HS-5 (cell line): ENCODE measurements around the gene FANCC.

ENCODE experiments used
- DNase-seq: peaks from one replicate; pipeline ENCODE4 v3.0.0-alpha.2; 2012; ENCODE audit warnings: low read depth

The FANCC gene

DNA sequence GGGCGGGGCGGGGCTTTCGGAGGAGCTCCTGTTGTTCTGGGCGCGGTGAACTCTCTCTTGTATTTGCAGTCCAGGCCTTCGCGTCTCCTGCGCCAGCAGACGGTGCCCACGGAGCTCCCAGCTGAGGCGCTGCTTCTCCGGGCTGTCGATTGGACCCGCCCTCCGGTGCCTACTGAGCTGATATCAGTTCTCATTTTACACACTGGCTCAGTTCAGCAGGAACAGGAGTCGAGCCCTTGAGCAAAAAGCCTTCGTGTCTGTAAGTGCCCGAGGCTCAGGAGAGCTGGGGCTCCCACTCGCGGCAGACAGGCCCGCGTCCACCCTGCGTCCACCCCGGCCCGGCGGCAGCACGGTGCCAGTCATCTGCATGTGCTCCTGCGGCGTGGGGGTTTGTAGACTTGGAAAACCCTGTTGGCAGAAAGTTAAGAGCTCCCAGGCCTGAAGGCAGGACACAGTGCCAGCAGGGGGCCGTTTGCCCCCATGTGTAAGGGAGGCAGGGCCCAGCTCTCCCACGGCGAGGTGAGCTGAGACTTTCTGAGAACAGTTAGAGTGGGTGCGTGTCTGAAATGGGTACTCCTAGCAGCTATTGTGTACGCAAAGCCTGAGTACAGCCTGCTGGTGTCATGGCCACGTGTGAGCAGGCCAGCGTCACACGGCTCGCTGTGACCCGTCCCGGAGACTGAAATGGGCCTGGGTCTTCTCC, 231.5 kb downstream of the FANCC start:
- no peak for DNase-seq

DNA sequence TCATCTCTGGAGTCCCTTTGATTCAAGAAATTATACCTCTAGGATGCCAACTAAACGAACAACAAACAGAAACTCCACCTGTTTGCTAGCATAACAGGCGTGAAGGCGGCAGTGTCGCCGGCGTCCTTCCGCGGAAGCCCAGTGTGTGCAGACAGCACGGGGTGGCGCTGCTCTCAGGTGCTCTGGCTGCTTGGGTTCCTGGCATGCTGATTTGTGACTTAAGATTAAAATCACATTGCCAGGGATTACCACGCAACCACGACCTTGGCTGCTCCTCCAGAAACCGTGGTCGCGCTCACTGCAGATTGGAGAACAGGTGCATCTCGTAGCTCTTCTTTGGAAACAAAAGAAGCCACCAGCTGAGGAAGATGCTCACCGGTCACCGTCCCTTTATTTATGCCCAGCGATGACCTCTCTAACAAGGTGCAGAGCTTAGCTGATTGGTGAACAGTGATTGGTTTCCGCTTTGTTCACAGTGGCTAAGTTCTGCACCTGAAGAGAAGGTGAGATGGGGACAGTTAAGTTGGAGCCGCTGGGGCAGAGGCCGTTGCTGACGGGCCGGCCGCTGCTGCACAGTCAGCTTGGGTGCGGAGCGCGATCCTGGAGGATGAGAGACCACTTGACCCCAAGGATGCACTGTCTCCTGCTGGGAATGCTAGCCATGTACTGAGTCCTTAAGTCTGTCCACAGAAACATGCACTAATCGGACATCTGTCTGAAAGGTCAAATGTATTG, 232.3 kb downstream of the FANCC start:
- DNase-seq: no peak

DNA sequence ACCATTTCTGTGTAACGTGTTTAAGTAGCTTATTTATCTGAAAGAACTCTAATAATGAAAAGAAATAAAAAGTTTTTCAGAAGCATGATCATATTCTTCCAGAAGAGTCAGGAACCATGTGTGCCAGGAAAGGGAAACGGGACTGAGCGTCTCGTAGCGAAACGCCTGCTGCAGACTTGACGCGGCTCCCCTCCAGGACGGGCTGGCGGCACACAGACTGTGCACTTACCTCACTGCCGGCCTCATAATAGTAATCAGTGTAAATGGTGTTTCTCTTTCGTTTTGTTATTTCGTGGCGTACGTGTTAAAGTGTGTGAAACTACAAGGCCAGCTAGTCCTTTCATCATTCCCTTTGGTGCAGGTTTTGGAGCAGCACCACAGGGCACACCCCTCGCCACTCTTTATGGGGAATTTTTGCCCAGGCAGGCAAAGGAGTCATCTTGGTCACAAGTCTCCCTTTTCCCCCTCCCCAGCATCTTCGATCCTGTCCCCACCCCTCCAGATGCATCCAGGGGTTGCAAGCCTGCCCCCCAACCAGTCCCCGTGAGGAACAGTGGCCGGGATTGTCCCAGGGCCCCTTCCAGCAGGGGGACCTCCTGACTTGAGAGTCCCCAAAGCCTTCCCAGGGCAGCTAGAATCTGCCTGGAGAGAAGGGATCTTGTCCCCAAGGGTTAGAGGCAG, 233.1 kb downstream of the FANCC start:
- DNase-seq: no peak

DNA sequence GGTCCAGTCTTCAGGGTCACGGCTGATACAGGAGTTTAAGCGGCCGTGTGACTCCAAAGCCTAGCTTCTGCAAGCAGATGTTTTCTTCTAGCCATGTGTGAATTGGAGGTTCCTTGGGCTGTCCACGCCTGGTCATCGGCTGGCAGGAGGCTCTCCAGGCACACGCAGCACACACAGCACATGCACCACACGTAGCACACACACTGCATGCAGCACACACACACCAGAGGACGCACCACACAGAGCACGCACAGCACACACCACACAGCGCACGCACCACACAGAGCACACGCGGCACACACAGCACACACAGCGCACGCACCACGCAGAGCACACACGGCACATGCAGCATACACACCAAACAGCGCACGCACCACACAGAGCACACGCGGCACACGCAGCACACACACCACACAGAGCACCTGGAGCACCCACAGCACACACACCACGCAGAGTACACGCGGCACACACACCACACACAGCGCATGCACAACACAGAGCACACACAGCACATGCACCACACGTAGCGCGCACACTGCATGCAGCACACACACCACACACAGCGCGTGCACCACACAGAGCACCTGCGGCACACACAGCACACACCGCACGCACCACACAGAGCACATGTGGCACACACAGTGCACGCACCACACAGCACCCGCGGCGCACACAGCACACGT, 234.3 kb downstream of the FANCC start:
- no peak for DNase-seq

DNA sequence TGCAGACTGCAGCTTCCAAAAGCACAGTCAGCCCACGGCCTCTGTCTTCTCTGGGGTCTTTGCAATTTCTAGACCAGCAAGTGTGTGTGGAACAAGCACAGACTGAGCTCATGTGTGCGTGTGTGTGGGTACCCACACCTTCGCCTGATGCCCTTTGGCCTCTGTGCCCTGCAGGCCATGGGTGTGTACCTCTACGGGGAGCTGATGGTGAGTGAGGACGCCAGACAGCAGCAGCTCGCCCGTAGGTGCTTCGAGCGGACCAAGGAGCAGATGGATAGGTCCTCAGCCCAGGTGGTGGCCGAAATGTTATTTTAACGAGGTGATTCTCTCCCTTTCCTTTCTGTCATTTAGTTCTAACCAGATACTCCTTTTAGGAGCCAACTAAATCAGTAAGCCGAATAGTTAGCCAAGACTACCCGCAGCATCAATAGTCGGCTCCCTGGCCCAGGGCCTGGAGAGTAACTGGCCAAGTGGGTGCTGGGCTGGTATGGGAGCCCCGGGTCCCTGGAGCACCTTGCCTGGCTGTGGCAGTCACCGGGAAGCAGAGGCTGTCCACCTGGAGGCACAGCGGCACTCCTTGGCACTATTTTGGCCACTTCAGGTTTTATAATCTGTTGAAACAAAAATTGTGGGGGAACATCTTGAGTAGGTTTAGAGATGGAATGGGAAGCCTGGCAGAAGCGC, 235.0 kb downstream of the FANCC start:
- DNase-seq: no peak

DNA sequence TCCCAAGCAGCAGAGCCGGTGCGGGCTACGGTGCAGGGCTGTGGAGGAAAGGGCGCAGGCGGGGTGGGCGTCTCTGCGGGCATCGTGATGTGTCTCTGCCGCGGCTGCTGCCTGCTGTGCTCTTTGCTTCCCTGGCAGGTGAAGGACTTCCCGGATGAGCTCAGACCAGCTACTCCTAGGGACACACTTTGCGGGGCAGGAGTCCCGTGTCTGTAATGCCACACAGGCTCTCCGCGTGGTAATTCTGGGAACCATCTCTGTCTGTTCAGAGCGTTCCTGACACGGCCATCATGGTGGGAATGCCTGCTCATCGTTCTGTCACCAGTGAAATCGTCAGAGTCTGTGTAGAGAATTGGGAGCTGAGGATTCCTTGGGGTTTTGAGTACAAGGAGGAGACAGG, 235.5 kb downstream of the FANCC start:
- DNase-seq: no peak

DNA sequence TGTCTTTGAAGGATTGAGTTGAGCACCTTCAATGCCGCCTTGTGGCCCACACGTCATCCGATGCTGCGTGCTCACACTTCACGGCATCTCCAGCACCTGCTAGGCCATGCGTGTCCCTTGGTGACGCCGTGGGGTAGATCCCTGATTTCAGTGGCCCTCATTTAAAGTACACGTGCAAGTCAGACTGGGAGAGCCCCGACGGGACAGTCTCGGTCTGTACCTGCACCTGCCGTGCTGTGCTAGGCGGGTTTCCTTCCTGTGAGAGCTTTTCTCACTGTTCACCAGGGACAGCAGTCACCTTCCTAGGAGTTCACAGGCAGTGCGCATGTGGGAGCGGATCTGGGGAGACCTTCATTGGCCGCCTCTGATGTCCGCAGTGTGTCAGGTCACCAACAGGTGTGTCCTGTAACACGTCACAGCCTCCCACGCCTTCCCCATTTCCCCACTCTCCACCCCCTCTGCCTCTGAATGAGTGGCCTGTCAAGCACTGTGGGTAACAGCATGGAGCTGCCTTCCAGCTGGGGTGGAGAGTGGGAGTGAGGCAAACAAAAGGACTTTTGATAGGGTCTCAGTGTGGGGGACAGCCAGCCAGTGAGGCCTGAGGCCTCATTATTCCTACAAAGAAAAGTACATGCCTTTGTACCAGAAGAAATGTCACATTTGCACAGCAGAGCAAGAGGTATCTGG, 236.4 kb downstream of the FANCC start:
- no peak for DNase-seq

DNA sequence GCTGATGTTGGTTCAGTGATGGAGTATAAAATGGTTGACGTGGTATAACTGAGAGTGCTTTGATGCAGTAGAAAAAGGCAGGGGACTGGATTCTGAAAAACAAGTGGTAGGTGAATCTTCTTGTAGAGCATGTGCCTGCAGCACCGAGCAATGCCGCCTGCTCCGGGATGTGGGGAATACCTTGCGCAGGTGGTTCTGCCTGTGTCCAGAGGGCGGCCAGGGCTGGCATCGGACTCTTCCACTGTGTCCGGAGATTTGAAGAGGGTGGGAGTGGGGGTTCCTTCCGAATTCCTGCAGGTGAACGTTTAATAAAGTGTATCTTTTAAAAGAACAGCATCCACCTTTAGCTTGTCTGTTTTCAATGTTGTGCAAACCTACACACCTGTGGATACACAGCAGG, 238.0 kb downstream of the FANCC start:
- no peak for DNase-seq

DNA sequence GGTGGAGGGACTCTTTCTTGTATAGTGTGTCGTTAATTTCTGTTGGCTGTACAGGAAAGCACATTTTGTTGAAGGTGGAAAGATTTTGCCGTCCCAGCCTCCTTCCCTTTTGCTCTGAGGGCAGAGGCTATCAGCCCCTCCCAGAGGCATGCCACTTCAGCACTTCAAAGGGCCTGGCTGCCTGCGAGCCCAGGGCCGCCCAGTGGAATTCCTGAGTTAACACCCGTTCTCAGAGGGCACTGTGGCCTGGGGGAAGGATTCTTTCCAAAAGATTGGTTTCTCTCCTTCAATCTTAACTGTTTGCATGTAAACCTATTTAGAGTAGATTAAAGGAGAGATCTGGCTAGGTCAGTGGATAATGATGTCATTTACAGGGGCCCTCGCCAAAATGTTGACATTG, 238.6 kb downstream of the FANCC start:
- DNase-seq: no peak

DNA sequence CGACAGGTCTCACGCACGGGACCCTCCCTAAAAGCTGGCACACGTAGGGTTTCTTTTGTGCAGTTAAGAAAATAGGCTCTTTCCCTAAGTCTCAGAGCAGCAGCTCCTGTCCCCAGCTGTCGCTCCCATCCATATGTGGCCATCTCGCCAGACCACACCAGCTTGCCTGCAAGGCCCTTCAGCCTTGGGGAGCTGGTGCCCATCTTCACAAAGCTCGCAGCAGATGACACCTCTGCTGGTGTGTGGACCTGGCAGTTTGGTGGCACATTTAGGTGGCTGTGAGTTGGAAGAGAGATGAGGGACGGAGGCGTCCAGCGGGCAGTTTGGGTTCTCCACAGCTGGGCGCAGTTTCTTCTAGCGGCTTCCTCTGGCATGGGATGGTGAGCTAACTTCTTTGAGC, 239.0 kb downstream of the FANCC start:
- no peak for DNase-seq

DNA sequence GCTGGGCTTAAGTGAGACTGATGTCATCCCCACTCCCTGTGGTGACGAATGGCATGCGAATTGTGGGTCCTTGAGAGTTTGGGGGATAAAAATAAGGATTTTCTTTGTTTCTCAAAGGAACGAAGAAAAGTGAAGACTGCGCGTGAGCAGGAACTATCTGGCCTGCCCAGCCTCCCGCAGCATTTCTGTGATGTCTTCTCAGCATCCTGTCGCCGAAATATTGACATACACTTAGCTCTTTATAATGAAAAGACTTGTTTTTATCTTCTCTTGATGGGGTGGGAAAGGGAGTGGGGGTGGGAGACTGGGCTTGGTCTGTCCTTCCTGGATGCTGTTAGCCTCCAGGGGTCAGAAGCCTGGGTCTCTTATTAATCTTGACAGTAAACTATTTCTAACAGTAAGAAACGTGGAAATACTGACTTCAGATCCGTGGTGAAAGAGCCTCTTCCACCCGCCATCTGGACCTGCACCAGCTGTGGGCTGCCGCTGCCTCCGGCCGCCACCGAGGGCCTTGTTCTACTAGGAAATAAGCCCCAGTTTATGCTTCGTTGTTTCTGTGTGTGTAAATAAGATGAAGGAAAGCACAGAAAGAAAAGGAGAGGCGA, 239.6 kb downstream of the FANCC start:
- no peak for DNase-seq

DNA sequence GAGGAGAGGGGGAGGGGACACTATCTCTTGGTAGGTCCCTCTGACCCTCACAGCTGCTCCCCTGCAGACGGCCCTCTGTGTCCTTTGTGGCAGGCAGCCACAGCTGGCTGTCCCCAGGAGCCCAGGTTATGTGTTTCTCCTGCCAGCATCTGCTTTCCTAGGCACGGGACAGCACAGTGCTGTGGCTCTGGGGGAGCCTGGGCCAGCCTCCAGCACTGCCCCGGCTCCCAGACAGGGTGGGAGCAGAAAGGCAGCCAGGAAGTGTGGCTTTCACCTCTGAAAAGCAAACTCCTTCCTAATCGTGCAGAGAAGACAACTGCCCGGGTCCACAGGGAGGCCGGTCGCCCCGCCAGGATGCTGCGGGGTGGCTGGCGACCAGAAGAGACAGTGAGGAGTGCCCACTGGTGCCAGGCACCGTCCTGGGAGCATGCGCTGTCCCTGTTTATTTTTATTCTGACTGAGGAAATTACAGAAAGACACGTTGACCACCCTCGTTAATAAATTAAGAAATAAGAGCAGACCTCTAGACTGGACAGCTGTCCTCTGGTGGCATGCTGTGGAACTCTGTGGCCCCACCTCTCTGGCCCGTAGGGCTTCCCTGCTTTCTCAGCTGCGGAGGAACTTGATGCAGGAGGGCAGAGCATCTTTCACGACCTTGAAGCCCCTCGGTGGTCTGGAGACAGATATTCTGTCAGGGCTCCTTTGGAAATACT, 240.3 kb downstream of the FANCC start:
- DNase-seq: no peak

DNA sequence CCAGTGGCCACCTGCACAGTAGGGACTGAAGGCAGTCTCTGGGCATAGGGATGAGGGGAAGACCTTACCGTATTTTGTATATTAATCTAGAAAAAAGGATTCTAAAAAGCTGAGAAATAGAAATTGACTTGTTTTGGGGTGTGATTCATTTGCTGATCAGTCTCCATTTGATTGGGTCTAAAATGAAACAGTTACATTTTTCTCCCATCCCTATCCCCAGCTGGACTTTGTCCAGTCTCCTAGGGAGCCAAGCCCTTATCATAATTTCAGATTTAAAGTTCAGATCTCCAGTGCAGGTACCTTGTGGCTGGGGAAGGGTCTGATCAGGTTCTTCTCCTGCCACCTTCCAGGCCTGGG, 240.8 kb downstream of the FANCC start:
- no peak for DNase-seq

DNA sequence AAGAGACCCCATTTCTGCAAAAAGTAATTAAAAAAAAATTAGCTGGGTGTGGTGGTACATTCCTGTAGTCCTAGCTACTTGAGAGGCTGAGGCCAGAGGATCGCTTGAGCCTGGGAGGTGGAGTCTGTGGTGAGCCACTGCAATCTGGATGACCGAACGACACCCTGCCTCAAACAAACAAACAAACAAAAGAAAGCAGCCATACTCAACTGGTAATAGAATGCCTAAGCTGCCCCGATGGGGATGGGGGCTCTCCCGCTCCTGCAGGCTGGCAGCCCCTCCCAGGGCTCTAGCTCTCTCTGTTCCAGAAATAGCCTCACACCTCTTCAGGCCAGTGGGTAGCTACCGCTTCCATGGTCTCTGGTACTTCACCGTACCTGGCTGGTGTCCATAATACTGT, 241.8 kb downstream of the FANCC start:
- DNase-seq: no peak

DNA sequence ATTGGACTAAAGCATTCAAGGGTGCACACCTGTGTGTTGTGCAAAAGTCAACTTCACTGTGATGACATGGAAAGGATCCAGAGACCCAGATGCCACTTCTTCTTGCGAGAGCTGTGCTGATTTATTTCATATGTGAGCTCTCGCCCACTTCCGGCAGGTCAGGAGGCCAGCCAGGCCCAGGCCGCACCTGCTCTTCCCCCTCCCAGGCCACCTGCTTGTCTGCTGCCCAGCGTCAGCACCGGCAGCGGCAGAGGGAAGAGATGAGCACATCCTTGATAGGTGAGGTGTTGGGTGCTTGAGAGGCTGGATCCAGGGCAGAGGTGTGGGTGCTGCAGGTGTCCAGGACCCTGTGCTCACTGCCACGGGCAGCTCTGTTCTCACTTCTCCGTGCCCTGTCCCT, 242.9 kb downstream of the FANCC start:
- no peak for DNase-seq

DNA sequence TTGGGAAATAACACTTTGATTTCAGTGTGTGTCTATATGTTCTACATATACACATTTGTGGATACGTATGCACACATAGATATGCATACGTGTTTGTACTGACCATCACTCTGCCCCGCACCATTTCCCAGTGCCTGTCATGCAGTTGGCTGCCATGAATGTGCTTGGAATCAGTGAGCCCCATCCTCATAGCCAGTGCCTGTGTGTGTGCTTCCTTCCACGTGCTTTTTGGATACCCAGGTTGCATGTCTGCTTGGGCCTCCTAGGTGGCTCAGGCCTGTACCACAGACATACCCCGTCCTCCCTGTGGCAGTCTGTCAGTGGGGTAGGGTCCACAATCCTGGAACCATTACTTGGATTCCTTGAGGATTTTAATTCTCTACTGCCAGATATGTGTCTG, 243.6 kb downstream of the FANCC start:
- DNase-seq: no peak

DNA sequence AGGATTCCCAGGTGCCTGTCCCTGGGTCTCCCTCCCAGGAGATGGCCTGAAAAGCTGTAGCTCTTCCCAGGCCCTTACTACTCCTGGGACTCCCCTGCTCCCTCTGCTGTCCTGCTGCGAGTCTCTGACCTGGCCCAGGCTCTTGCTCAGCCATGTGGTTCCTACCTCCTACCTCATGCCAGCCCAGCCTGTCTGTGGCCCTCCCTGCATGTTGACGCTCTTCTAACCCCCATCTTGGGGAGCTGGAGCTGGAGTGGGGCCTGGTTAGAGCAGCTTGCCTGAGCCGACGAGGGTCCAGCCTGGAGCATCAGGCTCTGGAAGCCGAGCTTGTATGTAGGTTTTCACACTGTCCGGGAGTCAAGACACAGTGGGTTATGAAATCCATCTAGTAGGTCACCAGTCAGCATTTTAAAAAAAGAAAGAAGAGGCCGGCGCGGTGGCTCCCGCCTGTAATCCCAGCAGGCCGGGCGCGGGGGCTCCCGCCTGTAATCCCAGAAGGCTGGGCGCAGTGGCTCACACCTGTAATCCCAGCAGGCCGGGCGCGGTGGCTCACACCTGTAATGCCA, 244.4 kb downstream of the FANCC start:
- no peak for DNase-seq

DNA sequence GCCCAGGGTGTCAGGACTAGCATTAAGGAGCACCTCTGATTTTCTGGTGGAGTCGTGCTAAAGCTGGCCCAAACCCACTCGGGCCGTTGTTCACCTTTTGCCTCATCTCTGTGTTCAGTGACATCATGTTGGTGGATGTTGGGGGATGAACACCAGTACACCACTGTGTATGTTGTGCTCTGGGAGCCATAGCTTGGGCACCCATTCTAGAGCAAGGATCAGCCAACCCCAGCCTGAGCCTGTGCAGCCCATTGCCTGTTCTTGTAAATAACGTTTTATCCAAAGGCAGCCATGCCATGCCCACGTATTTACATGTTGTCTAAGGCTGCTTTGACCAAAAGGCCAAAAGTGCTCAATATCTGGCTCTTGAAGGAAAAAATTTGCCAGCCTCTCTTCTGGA, 245.6 kb downstream of the FANCC start:
- no peak for DNase-seq

DNA sequence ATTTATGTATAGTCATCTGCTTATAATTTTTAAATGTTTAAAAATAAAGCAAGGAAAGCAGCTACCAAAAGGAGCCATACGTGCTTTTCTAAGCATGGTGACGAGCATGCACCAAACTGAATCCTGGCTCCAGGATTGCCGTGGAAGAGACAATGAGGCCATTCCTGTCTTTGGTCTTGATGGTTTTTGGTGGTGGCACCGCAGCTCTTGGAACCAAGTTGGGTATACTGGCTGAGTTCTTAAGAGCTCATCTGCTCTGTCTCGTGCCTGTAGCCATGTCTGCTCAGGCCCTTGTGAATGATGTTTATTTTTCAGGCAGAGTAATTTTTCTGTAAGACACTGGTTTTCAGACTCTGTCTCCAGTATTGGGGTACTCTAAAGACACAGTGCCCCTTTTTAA, 246.1 kb downstream of the FANCC start:
- no peak for DNase-seq

DNA sequence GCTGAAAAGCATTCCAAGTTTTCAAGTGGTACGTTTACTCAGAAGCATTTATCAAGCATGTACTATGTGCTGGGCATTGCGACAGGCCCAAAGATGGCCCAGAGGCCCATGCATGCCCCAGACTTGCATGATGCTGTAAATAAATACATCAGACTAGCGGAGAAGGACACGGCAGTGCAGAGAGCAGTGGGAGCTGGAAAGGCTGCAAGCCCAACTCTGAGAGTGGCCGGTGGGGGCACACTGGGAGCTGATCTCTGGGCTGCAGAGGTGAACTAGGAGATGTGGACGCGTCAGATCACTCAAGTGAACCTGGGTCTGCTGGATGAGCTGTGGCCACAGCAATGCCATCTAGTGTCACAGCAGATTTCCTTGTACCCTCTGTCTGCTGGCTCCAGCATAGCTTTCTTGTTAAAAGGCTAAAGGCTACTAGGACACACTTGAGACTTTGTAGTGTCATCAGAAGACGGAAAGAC, 246.9 kb downstream of the FANCC start:
- no peak for DNase-seq
